DOHH2 (cell line): Measurements from ENCODE around the gene PLPP3.

ENCODE experiments used
- H3F3A ChIP-seq: fragments of 200-600 bp; sonication (generic), shearing (Covaris generic); 2 replicates; pipeline ENCODE4 v1.6.0; 2016; ENCODE audit warnings: antibody characterized with exemption, mild to moderate bottlenecking; ENCODE audit not compliant: control insufficient read depth, insufficient read depth
- H3K27ac ChIP-seq: fragments of 200-600 bp; sonication (generic); 2 replicates; pipeline ENCODE4 v1.5.1; 2014; ENCODE audit warnings: low read depth, mild to moderate bottlenecking, low read length, moderate library complexity
- H3K27me3 ChIP-seq: fragments of 200-600 bp; sonication (generic); 2 replicates; pipeline ENCODE4 v1.6.1; 2014; ENCODE audit warnings: mild to moderate bottlenecking, low read length, mixed read lengths; ENCODE audit not compliant: control insufficient read depth
- H3K36me3 ChIP-seq: fragments of 200-600 bp; sonication (generic); 2 replicates; pipeline ENCODE4 v1.6.1; 2014; ENCODE audit warnings: mild to moderate bottlenecking, low read length, moderate library complexity, mixed read lengths; ENCODE audit not compliant: control insufficient read depth
- H3K4me1 ChIP-seq: fragments of 200-600 bp; sonication (generic); 2 replicates; pipeline ENCODE4 v1.6.1; 2014; ENCODE audit warnings: mild to moderate bottlenecking, low read length, mixed read lengths; ENCODE audit not compliant: control insufficient read depth
- H3K4me2 ChIP-seq: fragments of 200-600 bp; sonication (generic); 2 replicates; pipeline ENCODE4 v1.6.0; 2014; ENCODE audit warnings: mild to moderate bottlenecking, low read length, moderate library complexity
- H3K4me3 ChIP-seq: fragments of 200-600 bp; sonication (generic); 2 replicates; pipeline ENCODE4 v1.5.1; 2014; ENCODE audit warnings: mild to moderate bottlenecking, low read length, mixed read lengths
- H3K79me2 ChIP-seq: fragments of 200-600 bp; sonication (generic); 2 replicates; pipeline ENCODE4 v1.6.1; 2014; ENCODE audit warnings: mild to moderate bottlenecking, low read length, mixed read lengths; ENCODE audit not compliant: control insufficient read depth
- H3K9me2 ChIP-seq: fragments of 200-600 bp; sonication (generic); replicated peaks from 2 replicates; pipeline ENCODE4 v1.6.1; 2014; ENCODE audit warnings: mild to moderate bottlenecking, low read length, mixed read lengths; ENCODE audit not compliant: control insufficient read depth
- H3K9me3 ChIP-seq: fragments of 200-600 bp; sonication (generic); 2 replicates; pipeline ENCODE4 v1.6.1; 2014; ENCODE audit warnings: antibody characterized with exemption, low read length, mixed read lengths; ENCODE audit not compliant: control insufficient read depth, insufficient read depth
- H4K20me1 ChIP-seq: fragments of 200-600 bp; sonication (generic); 2 replicates; pipeline ENCODE4 v1.6.0; 2014; ENCODE audit warnings: low read depth, mild to moderate bottlenecking, antibody characterized with exemption, low read length, moderate library complexity; ENCODE audit not compliant: control insufficient read depth, insufficient read depth
- CTCF ChIP-seq: fragments of 200-600 bp; sonication (generic); IDR thresholded peaks from one replicate; pipeline ENCODE4 v1.5.1; 2014; ENCODE audit warnings: antibody characterized with exemption, mild to moderate bottlenecking, low read depth, low read length; ENCODE audit not compliant: poor library complexity, severe bottlenecking
- EZH2phosphoT487 ChIP-seq: fragments of 200-600 bp; sonication (generic); IDR thresholded peaks from 2 replicates; pipeline ENCODE4 v1.6.1; 2017; ENCODE audit warnings: borderline replicate concordance, mild to moderate bottlenecking, antibody characterized with exemption, low read length, moderate library complexity, mixed read lengths

PLPP3 gene

DNA sequence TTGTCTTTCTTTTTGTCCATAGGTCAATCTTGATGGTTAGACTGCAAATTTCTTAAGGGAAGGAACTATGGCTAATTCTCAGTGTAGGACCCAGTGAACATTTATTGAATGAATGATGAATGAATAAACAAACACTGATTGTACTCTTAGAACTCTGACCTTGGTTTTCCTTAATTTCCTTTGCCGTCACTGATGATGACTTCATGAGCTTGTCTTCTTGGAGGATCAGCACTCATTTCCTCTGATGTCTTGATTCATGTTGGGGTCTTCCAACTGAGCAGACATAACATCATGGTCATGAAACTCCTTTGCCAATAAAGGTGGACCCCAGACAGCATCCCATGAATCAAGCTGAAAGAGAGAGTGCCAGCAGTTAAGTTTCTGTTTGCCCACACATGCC, 96.3 kb downstream of the PLPP3 start:
- H3K36me3 ChIP-seq, result no peaks in the 10 kb centered on the region
- no peak overlapping the region for H3K4me3 ChIP-seq
- no peak overlapping the region for H3K27ac ChIP-seq
- H3K79me2 ChIP-seq, result no peaks in the 10 kb centered on the region
- H3K9me2 ChIP-seq, result no peaks in the 10 kb centered on the region
- no peaks in the 10 kb centered on the region for H4K20me1 ChIP-seq
- no peaks in the 10 kb centered on the region for H3F3A ChIP-seq
- TF ChIP-seq CTCF, result no peak
- no peak for TF ChIP-seq EZH2phosphoT487
- H3K9me3 ChIP-seq, result no peaks in the 10 kb centered on the region
- no peaks in the 10 kb centered on the region for H3K4me1 ChIP-seq
- H3K4me2 ChIP-seq, result no peak overlapping the region
- peaks cover 17% of the 10 kb centered on the region for H3K27me3 ChIP-seq

DNA sequence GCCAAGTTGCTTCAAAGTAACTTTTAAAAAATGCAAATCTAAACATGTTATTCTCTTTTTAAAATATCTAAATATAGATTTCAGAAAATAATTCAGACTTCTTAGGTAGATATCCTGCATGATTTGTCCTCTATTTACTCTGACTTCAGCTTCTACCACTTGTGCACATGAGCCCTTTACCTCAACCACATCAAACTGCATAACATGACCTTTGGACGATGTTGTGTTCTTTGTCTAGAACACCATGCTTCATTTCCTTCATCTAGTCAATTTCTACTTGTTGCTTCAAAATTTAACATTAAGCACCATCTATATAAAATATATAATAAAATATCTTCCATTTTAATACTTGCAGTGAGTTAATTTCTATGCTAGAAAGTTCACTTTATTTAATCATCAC, 96.9 kb downstream of the PLPP3 start:
- Histone ChIP-seq H4K20me1 (no peaks in the 10 kb centered on the region), H3K79me2 (no peaks in the 10 kb centered on the region), H3K27me3 (peaks cover 21% of the 10 kb centered on the region), H3F3A (no peaks in the 10 kb centered on the region), H3K9me3 (no peaks in the 10 kb centered on the region), H3K36me3 (no peaks in the 10 kb centered on the region), H3K27ac (no peak overlapping the region), H3K4me1 (no peaks in the 10 kb centered on the region), H3K4me3 (no peak overlapping the region), H3K9me2 (no peaks in the 10 kb centered on the region), H3K4me2 (no peak overlapping the region)
- TF ChIP-seq EZH2phosphoT487 (no peak), CTCF (no peak)

GRCh38 chr1:56481140-56481694, 98.1 kb downstream of the PLPP3 start:
- TF ChIP-seq EZH2phosphoT487, result no peak
- TF ChIP-seq CTCF, result no peak
- Histone ChIP-seq H3K36me3 (no peaks in the 10 kb centered on the region), H3K9me3 (no peaks in the 10 kb centered on the region), H3K79me2 (no peaks in the 10 kb centered on the region), H4K20me1 (no peaks in the 10 kb centered on the region), H3K4me2 (no peak overlapping the region), H3K27ac (no peak overlapping the region), H3K4me1 (no peaks in the 10 kb centered on the region), H3K9me2 (no peaks in the 10 kb centered on the region), H3K27me3 (peaks cover 30% of the 10 kb centered on the region), H3F3A (no peaks in the 10 kb centered on the region), H3K4me3 (no peak overlapping the region)
